ENCODE results near the gene GPR137B.
"Not testable (repeated sequence)": the region's sequence is repeated elsewhere in the genome, so short reads cannot be mapped to it uniquely, and the experiment has no call there.

The GPR137B gene

DNA sequence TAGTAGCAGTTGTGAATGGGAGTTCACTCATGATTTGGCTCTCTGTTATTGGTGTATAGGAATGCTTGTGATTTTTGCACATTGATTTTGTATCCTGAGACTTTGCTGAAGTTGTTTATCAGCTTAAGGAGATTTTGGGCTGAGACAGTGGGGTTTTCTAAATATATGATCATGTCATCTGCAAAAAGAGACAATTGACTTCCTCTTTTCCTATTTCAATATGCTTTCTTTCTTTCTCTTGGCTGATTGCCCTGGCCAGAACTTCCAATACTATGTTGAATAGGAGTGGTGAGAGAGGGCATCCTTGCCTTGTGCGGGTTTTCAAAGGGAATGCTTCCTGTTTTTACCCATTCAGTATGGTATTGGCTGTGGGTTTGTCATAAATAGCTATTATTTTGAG is 45.7 kb downstream of the GPR137B start:
- not testable (repeated sequence) for DNase-seq

DNA sequence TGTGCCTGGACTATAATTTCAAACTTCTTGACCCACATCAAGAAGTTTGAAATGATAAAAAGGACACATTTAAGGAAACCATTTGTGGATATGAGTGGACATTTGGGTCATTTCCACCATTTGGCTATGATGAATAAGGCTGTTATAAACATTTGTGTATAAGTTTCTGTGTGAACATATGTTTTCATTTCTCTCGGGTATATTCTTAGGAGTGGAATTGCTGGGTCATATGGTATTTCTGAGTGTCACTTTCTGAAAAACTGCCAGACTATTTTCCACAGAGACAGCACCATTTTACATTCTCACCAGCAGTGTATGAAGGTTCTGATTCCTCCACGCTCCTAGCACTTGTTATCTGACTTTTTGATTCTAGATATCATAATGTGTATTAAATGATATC is 50.8 kb downstream of the GPR137B start:
- DNase-seq = no peak

DNA sequence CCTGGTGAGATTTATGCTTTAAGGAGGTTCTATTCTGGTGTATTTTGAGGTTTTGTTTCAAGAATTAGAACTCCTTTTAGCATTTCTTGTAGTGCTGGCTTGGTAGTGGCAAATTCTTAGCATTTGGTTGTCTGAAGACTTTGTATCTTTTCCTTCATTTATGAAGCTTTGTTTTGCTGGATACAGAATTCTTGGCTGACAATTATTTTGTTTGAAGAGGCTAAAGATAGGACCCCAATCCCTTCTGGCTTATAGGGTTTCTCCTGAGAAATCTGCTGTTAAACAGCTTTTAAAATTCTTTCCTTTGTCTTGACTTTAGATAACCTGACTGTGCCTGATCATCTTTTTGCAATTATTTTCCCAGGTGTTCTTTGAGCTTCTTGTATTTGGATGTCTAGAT is 58.6 kb downstream of the GPR137B start:
- DNase-seq = no peak

GRCh38 chr1:236201786-236202185 is 59.4 kb downstream of the GPR137B start:
- DNase-seq = no peak

DNA sequence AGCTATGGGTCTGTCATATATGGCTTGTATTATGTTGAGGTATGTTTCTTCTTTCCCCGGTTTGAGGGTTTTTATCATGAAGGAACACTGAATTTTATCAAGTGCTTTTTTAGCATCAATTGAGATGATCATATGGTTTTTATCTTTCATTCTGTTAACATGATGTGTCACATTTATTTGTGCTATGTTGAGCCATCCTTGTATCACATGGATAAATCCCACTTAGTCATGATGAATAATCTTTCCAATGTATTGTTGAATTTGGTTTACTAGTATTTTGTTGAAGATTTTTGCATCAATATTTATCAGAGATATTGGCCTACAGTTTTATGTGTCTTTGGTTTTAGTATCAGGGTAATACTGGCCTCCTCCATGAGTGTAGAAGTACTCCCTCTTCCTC is 61.7 kb downstream of the GPR137B start:
- DNase-seq = no peak

- no peak for DNase-seq
Measured at GRCh38 chr1:236204656-236205055, 62.3 kb downstream of the GPR137B start.

GRCh38 chr1:236206548-236206947 is 64.2 kb downstream of the GPR137B start:
- peak in 8 of 56 donors; percentile 1 to 13 (median 2) for DNase-seq

DNA sequence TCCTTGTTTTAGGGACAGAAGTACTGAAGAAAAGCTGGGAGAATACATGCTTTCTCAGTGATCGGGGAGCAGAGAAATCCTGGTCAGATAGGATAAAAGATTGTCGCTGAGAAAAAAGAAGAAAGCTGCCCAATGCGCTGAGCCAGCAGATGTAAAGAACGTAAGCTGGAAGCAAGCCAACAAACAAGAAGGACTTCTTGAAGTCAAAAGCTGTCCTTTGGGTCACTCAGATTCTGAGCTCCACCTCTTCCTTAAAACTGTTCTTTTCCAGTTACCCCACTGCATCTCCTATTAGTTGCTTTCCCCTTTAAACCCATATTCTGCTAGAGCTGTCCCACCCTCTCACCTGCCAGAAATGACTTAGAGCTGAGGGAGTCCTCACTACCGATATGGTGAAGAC is 64.8 kb downstream of the GPR137B start:
- DNase-seq = no peak

- no peak for DNase-seq
Measured at GRCh38 chr1:236207569-236207968, 65.2 kb downstream of the GPR137B start.

GRCh38 chr1:236209185-236209584 is 66.8 kb downstream of the GPR137B start:
- DNase-seq = no peak

DNA sequence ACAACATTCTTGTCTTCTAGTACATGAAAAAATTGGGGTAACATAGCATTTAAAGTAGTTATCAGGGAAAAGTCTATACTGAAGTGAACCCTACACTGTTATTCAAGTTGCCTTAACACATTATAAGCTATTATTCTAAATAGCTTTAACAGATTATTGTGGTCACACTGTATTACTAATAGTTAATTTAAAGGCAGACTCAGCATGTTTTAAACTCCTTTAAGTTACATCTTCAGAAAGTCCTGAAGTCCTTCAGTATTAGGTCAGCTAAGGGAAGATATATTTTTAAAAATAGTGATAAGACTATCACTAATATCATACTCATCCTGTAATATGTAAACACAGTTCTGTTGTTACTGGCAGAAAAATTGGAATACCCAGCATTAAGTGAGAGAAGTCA is 67.4 kb downstream of the GPR137B start:
- no peak for DNase-seq

GRCh38 chr1:236211815-236212214 is 69.5 kb downstream of the GPR137B start:
- DNase-seq = no peak

DNA sequence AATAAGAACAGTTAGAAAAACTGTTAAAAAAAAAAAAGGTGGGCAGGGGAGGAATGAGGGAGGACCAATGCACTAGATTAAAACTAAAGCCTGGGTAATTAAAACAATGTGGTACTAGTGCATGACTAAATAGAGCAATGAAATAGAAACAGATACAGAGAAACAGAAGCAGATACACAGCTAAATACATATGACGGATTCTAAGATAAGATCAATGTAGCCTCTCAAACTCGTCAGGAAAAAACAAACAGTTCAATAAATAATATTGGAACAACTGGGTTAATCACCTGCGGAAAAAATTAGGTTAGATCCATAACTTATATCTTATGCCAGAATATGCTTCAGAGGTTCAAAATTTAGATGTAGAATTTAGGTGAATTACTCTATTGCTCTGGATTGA is 71.2 kb downstream of the GPR137B start:
- DNase-seq = no peak

GRCh38 chr1:236214761-236215160 is 72.4 kb downstream of the GPR137B start:
- no peak for DNase-seq

DNA sequence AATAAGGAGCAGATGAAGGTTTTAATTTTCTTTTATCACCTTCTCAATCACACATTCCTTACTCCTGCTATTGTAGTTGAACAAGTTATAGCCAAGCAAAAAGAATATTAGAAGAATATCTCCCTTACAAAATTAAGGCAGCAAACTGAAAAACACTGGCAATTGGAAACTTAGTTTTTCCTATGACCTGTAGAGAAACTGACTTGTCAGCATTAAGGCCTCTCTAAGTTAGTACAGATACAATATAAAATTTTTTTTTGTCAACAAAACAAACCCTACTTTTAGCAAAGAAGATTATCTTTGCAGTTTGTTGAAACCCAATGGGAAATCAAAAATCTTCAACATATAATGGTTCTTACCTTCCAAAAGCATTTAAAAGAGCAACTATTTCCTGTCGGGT is 78.1 kb downstream of the GPR137B start:
- DNase-seq = no peak

DNA sequence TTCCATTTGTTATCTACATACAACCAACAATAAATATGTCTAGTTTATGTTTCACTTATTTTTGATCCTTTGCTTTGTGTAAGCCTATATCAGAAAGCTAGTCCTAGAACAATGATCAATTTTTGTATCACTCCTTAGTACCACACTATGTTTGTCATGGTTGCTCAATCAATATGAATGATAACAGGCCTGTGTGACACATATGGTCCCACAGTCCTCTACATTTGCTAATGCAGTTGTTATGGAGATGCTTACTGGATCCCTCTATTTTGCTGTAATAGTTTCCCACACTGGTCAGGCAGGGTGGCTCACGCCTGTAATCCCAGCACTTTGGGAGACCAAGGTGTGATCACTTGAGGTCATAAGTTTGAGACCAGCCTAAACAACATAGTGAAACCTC is 80.3 kb downstream of the GPR137B start:
- DNase-seq = no peak

DNA sequence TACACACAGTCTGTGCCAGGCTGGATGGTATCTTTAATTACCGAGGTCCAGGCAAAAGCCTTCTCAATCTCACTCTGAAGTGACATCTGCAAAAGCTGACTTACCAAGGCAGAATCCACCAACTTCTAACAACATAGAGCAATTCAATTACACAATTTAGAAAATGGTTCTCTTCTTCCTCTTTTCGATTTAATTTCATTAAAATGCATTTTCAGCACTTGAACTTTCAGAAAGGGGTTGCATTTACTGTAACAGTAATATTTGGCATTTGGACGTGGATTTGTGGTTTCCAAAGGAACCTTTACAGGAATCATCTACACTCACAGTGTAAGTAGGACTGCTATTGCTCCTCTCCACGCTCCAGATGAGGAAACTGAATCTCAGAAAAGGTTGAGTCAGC is 86.1 kb downstream of the GPR137B start:
- DNase-seq = no peak

- no peak for DNase-seq
Measured at GRCh38 chr1:236235116-236235515, 92.8 kb downstream of the GPR137B start.

DNA sequence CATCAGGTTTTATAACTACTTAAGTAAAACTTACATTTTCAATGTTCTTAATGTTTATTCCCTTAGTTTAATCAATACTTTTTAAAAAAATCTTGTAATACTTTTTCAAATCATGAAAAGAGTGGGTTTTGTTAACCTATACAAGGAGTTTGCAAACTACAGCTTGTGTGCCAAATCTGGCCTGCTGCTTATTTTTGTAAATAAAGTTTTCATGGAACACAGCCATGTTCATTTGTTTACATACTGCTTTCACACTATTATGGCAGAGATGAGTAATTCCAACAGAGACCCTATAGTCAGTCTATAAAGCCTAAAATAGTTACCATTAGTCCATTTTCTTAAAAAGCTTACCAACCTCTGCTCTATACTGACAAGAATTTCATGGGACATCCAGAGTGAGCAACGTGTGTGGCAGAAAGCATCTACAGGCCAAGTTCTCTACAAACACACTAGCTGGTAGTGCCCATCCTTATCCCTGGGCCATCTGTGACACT is 96.8 kb downstream of the GPR137B start:
- DNase-seq = no peak

DNA sequence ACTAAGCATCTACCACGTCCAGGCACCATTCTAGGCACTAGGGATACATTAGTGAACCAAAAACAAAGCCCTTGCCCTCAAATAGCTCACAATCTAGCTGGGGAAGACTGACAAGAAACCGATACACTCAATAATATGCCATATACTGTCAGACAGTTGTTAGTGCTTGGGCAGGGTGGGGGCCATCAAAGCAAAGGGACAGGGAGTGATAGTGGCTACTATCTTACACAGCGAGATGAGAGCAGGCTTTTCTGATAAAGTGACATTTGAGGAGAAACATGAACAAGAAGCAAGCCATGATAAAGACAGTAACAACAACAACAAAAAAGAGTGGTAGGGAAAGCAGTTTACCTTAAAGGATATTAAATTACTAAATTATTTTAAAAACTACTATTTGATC is 98.3 kb downstream of the GPR137B start:
- no peak for DNase-seq

GRCh38 chr1:236242568-236242967 is 100.2 kb downstream of the GPR137B start:
- DNase-seq = no peak

DNA sequence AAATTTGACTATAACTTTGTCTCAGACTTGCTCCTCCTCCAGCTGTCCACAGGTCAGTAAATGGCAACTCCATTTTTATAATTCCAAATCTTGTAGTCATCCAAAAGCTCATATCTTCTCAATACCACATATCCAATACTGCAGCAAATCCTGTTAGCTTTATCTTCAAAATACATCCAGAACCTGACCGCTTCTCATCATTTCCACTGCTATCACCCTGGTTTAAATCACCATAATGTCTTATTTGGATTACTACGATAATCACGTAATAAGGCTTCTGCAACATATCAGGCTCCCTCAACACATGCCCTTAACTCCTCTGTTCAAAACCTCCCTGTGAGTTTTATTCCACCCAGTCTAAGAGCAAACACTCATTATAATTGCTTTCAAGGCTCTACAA is 104.9 kb downstream of the GPR137B start:
- DNase-seq = no peak

DNA sequence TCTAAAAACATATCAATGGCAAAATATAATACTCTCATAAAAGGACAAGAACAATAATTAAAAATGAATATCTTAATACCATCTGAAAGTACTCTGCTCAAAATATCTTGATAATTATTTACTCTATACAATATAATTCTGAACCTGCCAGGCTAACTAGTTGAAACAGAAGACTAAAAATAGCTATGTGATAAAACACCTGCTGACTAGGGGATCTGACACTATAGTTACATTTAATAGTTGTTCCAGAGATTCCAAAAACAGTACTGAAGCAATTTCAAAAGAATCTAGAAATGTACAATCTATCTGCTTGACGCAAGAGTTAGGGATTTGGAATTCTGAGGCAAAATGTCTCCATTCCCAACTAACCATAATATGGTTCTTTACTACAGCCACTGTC is 109.2 kb downstream of the GPR137B start:
- DNase-seq = no peak

GRCh38 chr1:236253119-236253518 is 110.8 kb downstream of the GPR137B start:
- no peak for DNase-seq

All from amygdala (tissue), 56 donors.